ENCODE results near the gene SUN1. TPM values are rescaled to one million over a fixed set of nuclear protein-coding genes. Genes with fewer than 3 reads are reported as not detected.

The SUN1 gene
- total and polyA plus RNA-seq, 2 experiments from 2014 or later = 63.3 to 145 TPM

DNA sequence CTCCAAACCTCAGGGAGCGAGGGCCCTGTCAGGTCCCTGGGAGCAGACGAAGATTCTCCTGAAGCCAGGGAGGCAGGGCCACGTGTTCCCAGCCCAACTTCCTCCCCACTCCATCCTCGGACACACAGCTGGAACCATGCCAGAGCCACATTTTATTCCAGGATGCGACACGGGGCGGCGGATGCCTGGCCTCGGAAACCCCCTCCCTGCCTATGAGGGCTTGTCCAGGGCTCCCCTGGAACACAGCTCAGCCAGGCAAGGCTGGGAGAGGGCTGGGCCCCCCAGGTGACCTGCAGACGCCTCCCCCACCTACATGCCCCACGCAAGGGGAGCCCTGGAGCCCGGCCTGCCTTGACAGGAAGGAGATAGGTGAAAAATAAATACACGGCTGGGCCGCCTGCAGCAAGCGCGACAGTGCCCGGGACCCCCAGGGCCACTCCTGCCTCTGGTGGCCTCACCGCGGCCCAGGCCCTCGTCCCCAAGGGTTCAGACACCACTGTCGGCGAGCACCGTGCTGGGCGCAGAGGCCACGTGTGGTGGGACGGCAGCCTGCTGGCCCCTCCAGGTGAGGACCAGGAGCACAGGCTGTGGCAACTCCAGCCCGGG is 65.6 kb downstream of the SUN1 start:
- Mint-ChIP-seq H3K9me3 (no peaks in the 10 kb centered on the region; the same call in 2 of the 3 replicates), H3K4me1 (no peaks in the 10 kb centered on the region; the same call in 2 of the 3 replicates), H3K27ac (no peak overlapping the region), H3K36me3 (ENCODE audit: low read depth) (peaks cover 34% of the 10 kb centered on the region), H3K4me3 (no peak overlapping the region), H3K27me3 (ENCODE audit: insufficient read depth, low read depth, poor library complexity) (peaks cover 10% of the 10 kb centered on the region)
- Histone ChIP-seq H3K9me2 (ENCODE audit: insufficient read depth) (no peaks in the 10 kb centered on the region), H3K4me1 (ENCODE audit: insufficient read depth) (no peaks in the 10 kb centered on the region), H3K4me2 (no peak overlapping the region), H3K27me3 (ENCODE audit: insufficient read depth) (no peaks in the 10 kb centered on the region), H3K79me2 (replicated peaks; ENCODE audit: insufficient read depth) (no peaks in the 10 kb centered on the region), H4K20me1 (replicated peaks; ENCODE audit: insufficient read depth) (no peaks in the 10 kb centered on the region), H3K4me3 (no peak overlapping the region), H3K27ac (ENCODE audit: low read depth) (no peak overlapping the region), H3F3A (replicated peaks; ENCODE audit: low read depth) (0 out of 2 replicates have a peak, but pooled peaks cover 4% of the 10 kb centered on the region), H2AFZ (no peak overlapping the region), H3K36me3 (ENCODE audit: insufficient read depth) (no peaks in the 10 kb centered on the region)
- DNase-seq (ENCODE audit: low spot score) = no peak
- TF ChIP-seq POLR2AphosphoS5 (IDR thresholded peaks at IDR 0.05; ENCODE audit: low read depth) = no peak; the same call in 1 of the 2 replicates
- TF ChIP-seq JUNB (IDR thresholded peaks at IDR 0.05; ENCODE audit: unreplicated experiment) = no peak
- TF ChIP-seq STAT1 (IDR thresholded peaks at IDR 0.05; ENCODE audit: unreplicated experiment) = no peak
- no peak for TF ChIP-seq ZNF462 (CRISPR knock-in tag; IDR thresholded peaks at IDR 0.05)
- TF ChIP-seq NANOG (IDR thresholded peaks at IDR 0.05; ENCODE audit: borderline replicate concordance) = no peak
- no peak for TF ChIP-seq EZH2phosphoT487 (IDR thresholded peaks at IDR 0.05; ENCODE audit: unreplicated experiment)
- TF ChIP-seq, protein P1, sequence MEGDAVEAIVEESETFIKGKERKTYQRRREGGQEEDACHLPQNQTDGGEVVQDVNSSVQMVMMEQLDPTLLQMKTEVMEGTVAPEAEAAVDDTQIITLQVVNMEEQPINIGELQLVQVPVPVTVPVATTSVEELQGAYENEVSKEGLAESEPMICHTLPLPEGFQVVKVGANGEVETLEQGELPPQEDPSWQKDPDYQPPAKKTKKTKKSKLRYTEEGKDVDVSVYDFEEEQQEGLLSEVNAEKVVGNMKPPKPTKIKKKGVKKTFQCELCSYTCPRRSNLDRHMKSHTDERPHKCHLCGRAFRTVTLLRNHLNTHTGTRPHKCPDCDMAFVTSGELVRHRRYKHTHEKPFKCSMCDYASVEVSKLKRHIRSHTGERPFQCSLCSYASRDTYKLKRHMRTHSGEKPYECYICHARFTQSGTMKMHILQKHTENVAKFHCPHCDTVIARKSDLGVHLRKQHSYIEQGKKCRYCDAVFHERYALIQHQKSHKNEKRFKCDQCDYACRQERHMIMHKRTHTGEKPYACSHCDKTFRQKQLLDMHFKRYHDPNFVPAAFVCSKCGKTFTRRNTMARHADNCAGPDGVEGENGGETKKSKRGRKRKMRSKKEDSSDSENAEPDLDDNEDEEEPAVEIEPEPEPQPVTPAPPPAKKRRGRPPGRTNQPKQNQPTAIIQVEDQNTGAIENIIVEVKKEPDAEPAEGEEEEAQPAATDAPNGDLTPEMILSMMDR (conservative IDR thresholded peaks at IDR 0.05; ENCODE audit: low read depth in 2 of 2) = no peak
- no peak for TF ChIP-seq EZH2 (IDR thresholded peaks at IDR 0.05; ENCODE audit: low read depth, unreplicated experiment)
- TF ChIP-seq ZNF114 (CRISPR knock-in tag; IDR thresholded peaks at IDR 0.05) = no peak
- no peak for TF ChIP-seq CREB1 (CRISPR knock-in tag; IDR thresholded peaks at IDR 0.05; ENCODE audit: low read depth)
- TF ChIP-seq, protein P2, sequence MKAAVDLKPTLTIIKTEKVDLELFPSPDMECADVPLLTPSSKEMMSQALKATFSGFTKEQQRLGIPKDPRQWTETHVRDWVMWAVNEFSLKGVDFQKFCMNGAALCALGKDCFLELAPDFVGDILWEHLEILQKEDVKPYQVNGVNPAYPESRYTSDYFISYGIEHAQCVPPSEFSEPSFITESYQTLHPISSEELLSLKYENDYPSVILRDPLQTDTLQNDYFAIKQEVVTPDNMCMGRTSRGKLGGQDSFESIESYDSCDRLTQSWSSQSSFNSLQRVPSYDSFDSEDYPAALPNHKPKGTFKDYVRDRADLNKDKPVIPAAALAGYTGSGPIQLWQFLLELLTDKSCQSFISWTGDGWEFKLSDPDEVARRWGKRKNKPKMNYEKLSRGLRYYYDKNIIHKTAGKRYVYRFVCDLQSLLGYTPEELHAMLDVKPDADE (IDR thresholded peaks at IDR 0.05) = no peak
- TF ChIP-seq ZNF331 (CRISPR knock-in tag; IDR thresholded peaks at IDR 0.05; ENCODE audit: low read depth) = no peak
- TF ChIP-seq REST (IDR thresholded peaks at IDR 0.05; ENCODE audit: unreplicated experiment) = no peak
- no peak; the same call in 2 of the 3 replicates for ATAC-seq

Data from GM23338 (cell line).